Heart left ventricle (tissue), 16 donors: ENCODE data around the gene LYRM4. TPM values are rescaled to one million over a fixed set of nuclear protein-coding genes. Genes with fewer than 3 reads are reported as not detected.

ENCODE experiments used
- ATAC-seq, 4 donors: fragments of 200-7000 bp; cut with Tn5 transposase; one replicate each; pipeline ENCODE4 v1.9.1; 2020 to 2022; ENCODE audit warnings: moderate library complexity in 4 of 4, mild to moderate bottlenecking in 3 of 4, moderate number of reproducible peaks in 1 of 4
- DNase-seq, 5 donors: peaks; one replicate each; pipeline ENCODE4 v3.0.0-alpha.2; 2020
- H3K27ac ChIP-seq, 12 donors: fragments of 200-600 bp; sonication (generic) in 4 of 12; one replicate each; pipeline versions ENCODE4 v1.5.0 to v1.8.0; 2016 to 2022; ENCODE audit warnings: mild to moderate bottlenecking in 2 of 12
- H3K27me3 ChIP-seq, 9 donors: fragments of 200-600 bp; sonication (generic) in 2 of 9; one replicate each; pipeline versions ENCODE4 v1.5.1 to v1.8.0; 2016 to 2022; ENCODE audit warnings: mild to moderate bottlenecking in 3 of 9
- H3K36me3 ChIP-seq, 9 donors: fragments of 200-600 bp; sonication (generic) in 2 of 9; one replicate each; pipeline versions ENCODE4 v1.5.0 to v1.8.0; 2018 to 2022; ENCODE audit warnings: mild to moderate bottlenecking in 2 of 9
- H3K4me1 ChIP-seq, 12 donors: fragments of 200-600 bp; sonication (generic) in 4 of 12; one replicate each; pipeline versions ENCODE4 v1.5.0 to v1.8.0; 2016 to 2022; ENCODE audit warnings: mild to moderate bottlenecking in 3 of 12
- H3K4me3 ChIP-seq, 12 donors: fragments of 200-600 bp; sonication (generic) in 4 of 12; one replicate each; pipeline versions ENCODE4 v1.5.0 to v1.8.0; 2017 to 2022; ENCODE audit warnings: mild to moderate bottlenecking in 9 of 12, moderate library complexity in 4 of 12
- H3K9me3 ChIP-seq, 12 donors: fragments of 200-600 bp; sonication (generic) in 4 of 12; one replicate each; pipeline versions ENCODE4 v1.5.0 to v1.8.0; 2016 to 2022; ENCODE audit warnings: mild to moderate bottlenecking in 1 of 12
- POLR2A ChIP-seq, 2 donors: fragments of 450-650 bp; IDR thresholded peaks; one replicate each; pipeline ENCODE4 v1.6.1; 2017; ENCODE audit warnings: antibody characterized with exemption in 2 of 2, mild to moderate bottlenecking in 2 of 2, moderate library complexity in 2 of 2
- WGBS, 4 donors: extraction: QIAGEN DNeasy Blood & Tissue Kit in 2 of 4; methylation state at CpG; one replicate each; pipeline versions ENCODE4 v1.1.5 to v1.1.7; 2013 to 2018; 5-methylcytosine and 5-hydroxymethylcytosine counted together
- intact Hi-C, 10 donors: fragments of 100-400 bp; cut with DNase I; formaldehyde crosslinking; loops; one replicate each; pipeline versions ENCODE4 v1.11.1 to v1.14.2; 2022
- polyA plus RNA-seq, 2 donors: library from polyadenylated mRNA; stranded (reverse); fragments of 200-250 nt; gene quantifications; one replicate each; pipeline ENCODE4 v1.2.3, GENCODE V29; 2013
- total RNA-seq, 9 donors: library from RNA; depleted of rRNA in 2 of 9; stranded (reverse); fragments of >200 nt in 2 of 9; fragmentation: NEBNext Ultra II Directional in 3 of 9; extraction: Animal tissue kit (Norgen Biotek cat#: 25700) in 3 of 9; gene quantifications; one replicate each; pipeline versions ENCODE4 v1.1.0 to v1.2.4, GENCODE V29; 2016 to 2023
- TF ChIP-seq, protein P1 (sequence below), 12 donors: fragments of 200-600 bp; sonication (generic) in 4 of 12; IDR thresholded peaks; one replicate each; pipeline versions ENCODE4 v1.5.0 to v1.8.0; 2018 to 2022; ENCODE audit warnings: antibody characterized with exemption in 12 of 12, mild to moderate bottlenecking in 5 of 12
- donor health status: ischemic (EF 13 %, LVEDD 7.1; RV severe dilation, severe dysfunction).
- donor health status: healthy with polysubstance abuse.
- donor health status: DM: no; HTN: yes; CAD: no.
- donor health status: DM: no; HTN: no; CAD: no.
- donor health status: ischemic (EF 25% LVEDD 6.9; RV normal size, moderate dysfunction).
- donor health status: ischemic (EF 25% LVEDD 5.7; RV mildly dilated, moderate dysfunction).
- donor health status: healthy.
- donor health status: DM: yes; HTN: yes; CAD: no.
- donor health status: ischemic (EF 35%, LVEDD 5.7; RV mildly dilated, moderate dysfunction).
- donor health status: nonischemic (EF 11% LVEDD 7.7; RV severe dilation, severe dysfunction).
- donor health status: DM: yes; HTN: yes; CAD: no.
- donor health status: PGD.
- donor health status: ischemic (EF 29% LVEDD 5.4; RV normal size, mild dysfunction).
- donor health status: nonischemic (EF 23%, LVEDD 6.1; RV moderate dilation, normal function).

The LYRM4 gene
- total and polyA plus RNA-seq, 11 donors, result 18.8 to 39.7 (median 21.3) TPM

DNA sequence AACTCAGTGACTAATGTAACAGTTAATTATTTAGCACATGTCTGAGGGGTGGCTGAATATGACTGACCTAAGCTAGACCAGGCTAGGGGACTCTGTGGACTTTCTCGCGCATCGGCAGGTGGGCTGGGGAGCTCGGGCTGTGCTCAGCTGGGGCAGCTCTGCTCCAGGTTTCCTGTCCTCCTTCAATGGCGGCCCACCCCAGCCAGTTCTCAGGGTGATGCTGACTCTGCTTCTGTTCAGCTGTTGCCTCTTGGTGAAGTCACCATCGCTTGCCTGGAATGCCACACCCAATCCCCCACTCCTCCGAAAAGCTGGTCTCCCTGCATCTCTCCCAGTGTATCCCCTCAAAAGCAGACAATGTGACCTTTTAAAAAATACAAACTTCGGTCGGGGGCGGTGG, 155.6 kb downstream of the LYRM4 start:
- Histone ChIP-seq H3K27ac (no peak overlapping the region), H3K27me3 (no peaks in the 10 kb centered on the region), H3K36me3 (no peaks in the 10 kb centered on the region), H3K4me3 (no peak overlapping the region), H3K9me3 (no peaks in the 10 kb centered on the region), H3K4me1 (peaks cover 0 to 41% (median 6%) of the 10 kb centered on the region in 12 donors)
- no peak for ATAC-seq
- intact Hi-C loops, result no loop called here
- TF ChIP-seq, protein P1, sequence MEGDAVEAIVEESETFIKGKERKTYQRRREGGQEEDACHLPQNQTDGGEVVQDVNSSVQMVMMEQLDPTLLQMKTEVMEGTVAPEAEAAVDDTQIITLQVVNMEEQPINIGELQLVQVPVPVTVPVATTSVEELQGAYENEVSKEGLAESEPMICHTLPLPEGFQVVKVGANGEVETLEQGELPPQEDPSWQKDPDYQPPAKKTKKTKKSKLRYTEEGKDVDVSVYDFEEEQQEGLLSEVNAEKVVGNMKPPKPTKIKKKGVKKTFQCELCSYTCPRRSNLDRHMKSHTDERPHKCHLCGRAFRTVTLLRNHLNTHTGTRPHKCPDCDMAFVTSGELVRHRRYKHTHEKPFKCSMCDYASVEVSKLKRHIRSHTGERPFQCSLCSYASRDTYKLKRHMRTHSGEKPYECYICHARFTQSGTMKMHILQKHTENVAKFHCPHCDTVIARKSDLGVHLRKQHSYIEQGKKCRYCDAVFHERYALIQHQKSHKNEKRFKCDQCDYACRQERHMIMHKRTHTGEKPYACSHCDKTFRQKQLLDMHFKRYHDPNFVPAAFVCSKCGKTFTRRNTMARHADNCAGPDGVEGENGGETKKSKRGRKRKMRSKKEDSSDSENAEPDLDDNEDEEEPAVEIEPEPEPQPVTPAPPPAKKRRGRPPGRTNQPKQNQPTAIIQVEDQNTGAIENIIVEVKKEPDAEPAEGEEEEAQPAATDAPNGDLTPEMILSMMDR (IDR thresholded peaks at IDR 0.05), result no peak
- no peak for TF ChIP-seq POLR2A (IDR thresholded peaks at IDR 0.05)
- DNase-seq, result no peak
- 93 to 98% (median 96%) methylated on average over 9 to 10 of the region's 10 CpGs for WGBS, 4 donors

DNA sequence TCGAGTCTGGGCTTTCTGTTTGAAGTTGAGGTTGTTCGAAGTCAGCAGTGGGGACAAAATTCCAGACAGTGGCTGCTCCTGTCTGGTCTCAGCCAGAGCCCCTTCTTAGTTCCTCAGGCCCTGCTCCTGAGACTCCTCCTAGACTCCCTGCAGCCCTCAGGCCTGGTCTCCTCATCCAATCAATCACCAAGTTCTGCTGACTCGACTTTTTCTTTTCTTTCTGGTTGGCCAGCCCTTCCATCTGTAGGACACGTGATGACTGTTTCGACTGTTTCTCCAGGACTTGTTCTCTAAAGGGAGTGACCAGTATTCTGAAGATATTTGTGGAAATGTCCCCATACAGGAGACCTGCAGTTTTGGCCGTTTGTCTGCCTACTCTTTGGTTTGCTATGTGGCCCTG, 156.1 kb downstream of the LYRM4 start:
- Histone ChIP-seq H3K4me1 (peaks cover 0 to 36% (median 6%) of the 10 kb centered on the region in 12 donors), H3K4me3 (no peak overlapping the region), H3K27me3 (no peaks in the 10 kb centered on the region), H3K36me3 (no peaks in the 10 kb centered on the region), H3K9me3 (no peaks in the 10 kb centered on the region), H3K27ac (no peak overlapping the region)
- WGBS, 4 donors, result 93 to 96% (median 94%) methylated on average over 6 of the region's 6 CpGs
- intact Hi-C loops, result no loop called here
- DNase-seq, result no peak
- ATAC-seq, result no peak
- no peak for TF ChIP-seq POLR2A (IDR thresholded peaks at IDR 0.05)
- TF ChIP-seq, protein P1 (IDR thresholded peaks at IDR 0.05), result no peak

GRCh38 chr6:5103250-5103649, 157.5 kb downstream of the LYRM4 start:
- no peaks in the 10 kb centered on the region for H3K27me3 ChIP-seq
- H3K27ac ChIP-seq, result peak overlapping the region in 3 of 12 donors; percentile 11 to 29 (median 14)
- intact Hi-C loops, result no loop called here
- no peaks in the 10 kb centered on the region for H3K9me3 ChIP-seq
- 58 to 69% (median 63%) methylated on average over 8 of the region's 8 CpGs for WGBS, 4 donors
- DNase-seq (no peak), ATAC-seq (no peak)
- peaks cover 0 to 22% (median under 1%) of the 10 kb centered on the region in 12 donors for H3K4me1 ChIP-seq
- no peak overlapping the region for H3K4me3 ChIP-seq
- no peak for TF ChIP-seq POLR2A (IDR thresholded peaks at IDR 0.05)
- TF ChIP-seq, protein P1 (IDR thresholded peaks at IDR 0.05), result no peak
- no peaks in the 10 kb centered on the region for H3K36me3 ChIP-seq

DNA sequence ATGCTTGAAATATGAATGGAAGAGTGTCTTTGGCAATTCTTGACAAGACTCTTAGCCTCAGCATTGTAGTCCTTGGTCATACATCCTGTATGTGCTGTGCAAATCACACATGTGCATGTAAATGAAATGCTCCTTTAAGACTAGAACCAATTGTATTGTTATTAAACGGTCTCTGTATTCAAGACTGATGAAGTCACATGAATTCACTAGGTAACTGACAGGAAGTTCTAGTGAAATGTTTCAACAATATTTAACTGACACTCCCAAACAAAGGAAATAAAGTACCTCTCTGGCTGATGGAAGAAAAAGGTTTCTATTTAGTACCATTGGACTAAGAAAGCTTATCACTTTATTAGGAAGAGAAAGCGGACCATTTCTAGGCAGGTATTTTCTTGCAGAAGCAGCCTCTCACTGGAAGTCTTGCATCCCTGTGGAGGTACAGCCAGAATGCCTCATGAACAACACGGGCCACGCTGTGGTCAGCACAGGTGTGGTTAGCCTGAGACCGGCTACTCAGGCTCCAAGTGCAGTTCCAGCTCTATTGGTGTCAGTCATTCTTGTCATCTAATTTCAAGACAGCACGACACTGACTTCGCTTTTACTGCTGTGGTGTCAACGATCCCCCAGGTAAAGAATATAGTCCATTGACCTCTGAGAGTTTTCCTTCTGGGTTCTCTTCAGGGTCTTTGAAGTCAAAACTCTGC, 158.3 kb downstream of the LYRM4 start:
- Histone ChIP-seq H3K27me3 (no peaks in the 10 kb centered on the region), H3K27ac (peak overlapping the region in 2 of 12 donors; percentile 11 to 14), H3K9me3 (no peaks in the 10 kb centered on the region), H3K4me3 (no peak overlapping the region), H3K36me3 (no peaks in the 10 kb centered on the region), H3K4me1 (peaks cover 0 to 18% (median 1%) of the 10 kb centered on the region in 12 donors)
- TF ChIP-seq, protein P1 (IDR thresholded peaks at IDR 0.05), result no peak
- no peak for TF ChIP-seq POLR2A (IDR thresholded peaks at IDR 0.05)
- intact Hi-C loops, result no loop called here
- ATAC-seq (no peak), DNase-seq (no peak)
- 87 to 89% (median 88%) methylated on average over 8 of the region's 8 CpGs for WGBS, 4 donors
